ENCODE measurements around the gene PNMA1.

DNA sequence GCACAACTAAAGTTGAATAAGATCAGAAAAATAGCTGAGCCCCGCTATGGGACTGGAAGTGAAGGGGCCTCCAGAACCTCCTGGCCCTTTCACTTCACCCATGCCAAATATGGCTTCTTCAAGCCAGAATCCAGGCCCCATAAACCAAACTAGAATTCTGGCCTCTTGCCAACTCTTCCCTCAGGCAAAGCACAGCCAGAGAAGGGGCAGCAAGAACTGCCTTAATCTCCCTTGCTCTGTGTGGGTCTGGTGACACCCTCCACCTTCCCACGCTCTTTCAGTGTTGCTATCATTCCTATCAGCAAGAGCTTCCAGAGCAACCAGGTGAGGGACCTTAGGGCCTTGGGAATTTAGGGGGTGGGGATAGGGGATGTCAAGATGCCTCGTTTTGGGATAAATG is 3.1 kb upstream of the PNMA1 start:
- TF ChIP-seq CTCF (IDR thresholded peaks at IDR 0.05), result no peak
- no peak for TF ChIP-seq EZH2phosphoT487 (IDR thresholded peaks at IDR 0.05)

Data from neural progenitor cell (in vitro differentiated cells).